Loucy (cell line): Measurements from ENCODE around the gene TINCR.

ENCODE experiments used
- CTCF ChIP-seq: fragments of 200-600 bp; sonication (generic); conservative IDR thresholded peaks from 2 replicates; pipeline ENCODE4 v1.5.1; 2014; ENCODE audit warnings: mild to moderate bottlenecking, antibody characterized with exemption, low read length
- EZH2phosphoT487 ChIP-seq: fragments of 200-600 bp; IDR thresholded peaks from 2 replicates; pipeline ENCODE4 v1.6.1; 2018; ENCODE audit warnings: antibody characterized with exemption, mild to moderate bottlenecking, moderate library complexity, borderline replicate concordance

- TF ChIP-seq CTCF (no peak), EZH2phosphoT487 (no peak)
Observed at GRCh38 chr19:5536337-5536894, 31.3 kb downstream of the TINCR start.
